ENCODE results near the gene UPF2. TPM values are rescaled to one million over a fixed set of nuclear protein-coding genes. Genes with fewer than 3 reads are reported as not detected.
A peak's percentile ranks its signal among the peaks of the same experiment; 100 is the strongest.

UPF2 gene
- total and polyA plus RNA-seq, 2 donors (not counting 1 experiment from before 2014, with no cell fraction given) = 8.9 to 60.0 TPM

DNA sequence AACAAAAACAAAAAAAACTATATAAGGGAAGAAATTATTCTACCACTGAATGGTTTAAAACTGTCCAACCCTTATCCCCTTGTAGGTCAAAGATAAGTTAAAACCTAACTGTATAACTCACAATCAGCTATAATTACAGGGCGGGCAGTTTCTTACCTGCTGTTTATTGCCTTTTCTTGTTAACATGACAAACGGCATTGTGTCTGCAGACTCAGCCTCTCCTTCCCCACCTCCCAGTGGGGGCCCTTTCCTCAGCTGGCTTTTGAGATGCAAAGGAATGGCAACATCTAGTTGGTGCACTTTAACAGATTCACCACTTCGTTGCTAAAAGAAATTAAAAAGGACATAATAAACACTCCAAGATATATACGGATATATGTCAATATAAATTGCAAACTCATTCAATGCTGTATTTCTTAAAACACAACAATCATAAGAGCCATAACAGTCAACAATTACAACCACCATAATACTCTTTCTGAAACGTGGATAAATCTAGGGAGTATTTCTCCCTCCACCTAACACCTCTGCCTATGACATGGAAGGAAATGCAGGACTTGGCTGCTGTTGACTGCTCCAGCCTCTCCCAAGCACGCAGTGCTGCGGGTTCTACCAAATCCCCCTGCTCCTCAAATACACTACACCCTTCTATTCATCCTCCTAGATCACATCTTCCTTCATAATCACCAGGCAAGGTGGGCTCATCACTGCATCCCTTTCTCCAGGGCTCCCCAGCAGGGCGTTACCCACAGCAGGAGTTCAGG lies 106.0 kb downstream of the UPF2 start:
- H3K9ac ChIP-seq (ENCODE audit: low read length) = no peak overlapping the region
- H3K79me2 ChIP-seq (ENCODE audit: control insufficient read depth, insufficient read depth, low read length) = no peaks in the 10 kb centered on the region
- H3K27me3 ChIP-seq (replicated peaks in 1 of 4; ENCODE audit: control extremely low read depth in 1 of 4, control insufficient read depth in 3 of 4, insufficient read depth in 4 of 4, low read length in 3 of 4) = no peaks in the 10 kb centered on the region
- no peaks in the 10 kb centered on the region for H3K9me3 ChIP-seq (ENCODE audit: control extremely low read depth in 1 of 3, control insufficient read depth in 2 of 3, insufficient read depth in 1 of 3, low read length in 2 of 3)
- peaks cover 15 to 57% of the 10 kb centered on the region in 2 experiments for H3K36me3 ChIP-seq (replicated peaks in 1 of 2; ENCODE audit: control extremely low read depth in 1 of 2, control insufficient read depth in 1 of 2, extremely low read depth in 1 of 2, insufficient read depth in 2 of 2, low read length in 1 of 2)
- DNase-seq = no peak
- no peak overlapping the region for H3K4me2 ChIP-seq (replicated peaks; ENCODE audit: low read depth, low read length, poor library complexity, severe bottlenecking)
- ChIA-PET POLR2A (no interaction called here), CTCF (no interaction called here)
- Mint-ChIP-seq H3K4me3 (no peak overlapping the region), H3K4me1 (no peaks in the 10 kb centered on the region), H3K27me3 (no peaks in the 10 kb centered on the region), H3K27ac (no peak overlapping the region), H3K9me3 (ENCODE audit: insufficient read depth) (no peaks in the 10 kb centered on the region)
- H3K4me1 ChIP-seq (ENCODE audit: control insufficient read depth in 2 of 2, insufficient read depth in 2 of 2, low read length in 2 of 2) = no peaks in the 10 kb centered on the region
- no peak for ATAC-seq (ENCODE audit: low read depth)
- no peak overlapping the region for H3K4me3 ChIP-seq (ENCODE audit: control extremely low read depth in 1 of 5, extremely low read depth in 1 of 5, insufficient read depth in 1 of 5, low read depth in 2 of 5, low read length in 4 of 5)
- 92% methylated on average over 2 of the region's 8 CpGs for WGBS (ENCODE audit: insufficient coverage)
- no peak overlapping the region for H2AFZ ChIP-seq (ENCODE audit: insufficient read depth, low read depth, low read length, poor library complexity, severe bottlenecking)
- H3K27ac ChIP-seq (ENCODE audit: low read length in 2 of 2) = no peak overlapping the region
- H4K20me1 ChIP-seq (ENCODE audit: control insufficient read depth, insufficient read depth, low read length, poor library complexity, severe bottlenecking) = no peaks in the 10 kb centered on the region
- TF ChIP-seq, protein P1, sequence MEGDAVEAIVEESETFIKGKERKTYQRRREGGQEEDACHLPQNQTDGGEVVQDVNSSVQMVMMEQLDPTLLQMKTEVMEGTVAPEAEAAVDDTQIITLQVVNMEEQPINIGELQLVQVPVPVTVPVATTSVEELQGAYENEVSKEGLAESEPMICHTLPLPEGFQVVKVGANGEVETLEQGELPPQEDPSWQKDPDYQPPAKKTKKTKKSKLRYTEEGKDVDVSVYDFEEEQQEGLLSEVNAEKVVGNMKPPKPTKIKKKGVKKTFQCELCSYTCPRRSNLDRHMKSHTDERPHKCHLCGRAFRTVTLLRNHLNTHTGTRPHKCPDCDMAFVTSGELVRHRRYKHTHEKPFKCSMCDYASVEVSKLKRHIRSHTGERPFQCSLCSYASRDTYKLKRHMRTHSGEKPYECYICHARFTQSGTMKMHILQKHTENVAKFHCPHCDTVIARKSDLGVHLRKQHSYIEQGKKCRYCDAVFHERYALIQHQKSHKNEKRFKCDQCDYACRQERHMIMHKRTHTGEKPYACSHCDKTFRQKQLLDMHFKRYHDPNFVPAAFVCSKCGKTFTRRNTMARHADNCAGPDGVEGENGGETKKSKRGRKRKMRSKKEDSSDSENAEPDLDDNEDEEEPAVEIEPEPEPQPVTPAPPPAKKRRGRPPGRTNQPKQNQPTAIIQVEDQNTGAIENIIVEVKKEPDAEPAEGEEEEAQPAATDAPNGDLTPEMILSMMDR (IDR thresholded peaks at IDR 0.05) = no peak
- TF ChIP-seq EZH2 (IDR thresholded peaks at IDR 0.05; ENCODE audit: borderline replicate concordance, insufficient read depth, low read depth, low read length, poor library complexity, severe bottlenecking) = no peak
- intact Hi-C loops (cut with micrococcal nuclease) = no loop called here

DNA sequence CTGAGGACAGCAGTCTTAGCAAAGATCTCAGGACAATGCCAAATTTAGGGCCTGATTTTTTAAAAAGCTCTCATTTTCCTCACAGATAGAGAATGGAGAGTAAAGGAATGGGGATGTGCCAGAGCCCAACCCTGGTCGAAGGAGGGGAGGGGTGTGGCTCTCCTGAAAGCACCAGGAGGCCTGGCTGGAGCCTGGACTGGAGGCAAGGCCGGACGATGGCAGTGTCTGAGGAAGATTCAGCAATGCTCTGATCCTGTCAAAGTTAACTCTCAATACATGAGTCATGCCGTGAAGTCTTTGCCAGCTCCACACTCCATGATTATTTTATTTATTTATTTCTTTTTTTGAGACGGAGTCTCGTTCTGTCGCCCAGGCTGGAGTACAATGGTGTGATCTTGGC lies 108.3 kb downstream of the UPF2 start:
- no peak for ATAC-seq (ENCODE audit: low read depth)
- no peak overlapping the region for H3K4me3 ChIP-seq (ENCODE audit: control extremely low read depth in 1 of 5, extremely low read depth in 1 of 5, insufficient read depth in 1 of 5, low read depth in 2 of 5, low read length in 4 of 5)
- peaks cover 19 to 61% of the 10 kb centered on the region in 2 experiments for H3K36me3 ChIP-seq (replicated peaks in 1 of 2; ENCODE audit: control extremely low read depth in 1 of 2, control insufficient read depth in 1 of 2, extremely low read depth in 1 of 2, insufficient read depth in 2 of 2, low read length in 1 of 2)
- no peaks in the 10 kb centered on the region for H3K9me3 ChIP-seq (ENCODE audit: control extremely low read depth in 1 of 3, control insufficient read depth in 2 of 3, insufficient read depth in 1 of 3, low read length in 2 of 3)
- H3K4me2 ChIP-seq (replicated peaks; ENCODE audit: low read depth, low read length, poor library complexity, severe bottlenecking) = no peak overlapping the region
- H3K4me1 ChIP-seq (ENCODE audit: control insufficient read depth in 2 of 2, insufficient read depth in 2 of 2, low read length in 2 of 2) = no peaks in the 10 kb centered on the region
- no peak overlapping the region for H3K9ac ChIP-seq (ENCODE audit: low read length)
- no peaks in the 10 kb centered on the region for H3K27me3 Mint-ChIP-seq
- 100% methylated on average over 1 of the region's 7 CpGs for WGBS (ENCODE audit: insufficient coverage)
- no peaks in the 10 kb centered on the region for H3K9me3 Mint-ChIP-seq (ENCODE audit: insufficient read depth)
- no peak overlapping the region for H3K27ac Mint-ChIP-seq
- H3K4me3 Mint-ChIP-seq = no peak overlapping the region
- ChIA-PET POLR2A (no interaction called here), CTCF (no interaction called here)
- TF ChIP-seq EZH2 (IDR thresholded peaks at IDR 0.05; ENCODE audit: borderline replicate concordance, insufficient read depth, low read depth, low read length, poor library complexity, severe bottlenecking) = no peak
- TF ChIP-seq, protein P1 (IDR thresholded peaks at IDR 0.05) = no peak
- no peaks in the 10 kb centered on the region for H3K79me2 ChIP-seq (ENCODE audit: control insufficient read depth, insufficient read depth, low read length)
- H2AFZ ChIP-seq (ENCODE audit: insufficient read depth, low read depth, low read length, poor library complexity, severe bottlenecking) = no peak overlapping the region
- DNase-seq = no peak
- H4K20me1 ChIP-seq (ENCODE audit: control insufficient read depth, insufficient read depth, low read length, poor library complexity, severe bottlenecking) = no peaks in the 10 kb centered on the region
- peak overlapping the region in 1 of 2 donors; percentile 11 for H3K27ac ChIP-seq (ENCODE audit: low read length in 2 of 2)
- no peaks in the 10 kb centered on the region for H3K27me3 ChIP-seq (replicated peaks in 1 of 4; ENCODE audit: control extremely low read depth in 1 of 4, control insufficient read depth in 3 of 4, insufficient read depth in 4 of 4, low read length in 3 of 4)
- intact Hi-C loops (cut with micrococcal nuclease) = no loop called here
- no peaks in the 10 kb centered on the region for H3K4me1 Mint-ChIP-seq

Data from B cell (primary cell).